Stimulated activated CD4-positive, alpha-beta T cell treated with anti-CD3 and anti-CD28 coated beads, TNF-alpha, amount 100 ng/mL, for 48 hours (primary cell): Measurements from ENCODE around the gene MCM9.
A peak's percentile ranks its signal among the peaks of the same experiment; 100 is the strongest.

Experiments
- DNase-seq, 3 donors: peaks; one replicate each; pipeline ENCODE4 v3.0.0-alpha.2; 2020; ENCODE audit warnings: low read depth in 3 of 3

Gene MCM9

GRCh38 chr6:118864341-118865099, 70.4 kb downstream of the MCM9 start:
- DNase-seq: no peak

GRCh38 chr6:118862443-118862842, 72.5 kb downstream of the MCM9 start:
- DNase-seq: no peak

GRCh38 chr6:118860880-118861279, 74.1 kb downstream of the MCM9 start:
- DNase-seq: no peak

GRCh38 chr6:118860363-118860762, 74.6 kb downstream of the MCM9 start:
- DNase-seq: no peak

GRCh38 chr6:118859517-118860064, 75.4 kb downstream of the MCM9 start:
- DNase-seq: no peak

GRCh38 chr6:118856301-118856700, 78.7 kb downstream of the MCM9 start:
- DNase-seq: no peak

- no peak for DNase-seq
Measured at GRCh38 chr6:118853408-118853807, 81.6 kb downstream of the MCM9 start.

GRCh38 chr6:118844915-118845314, 90.0 kb downstream of the MCM9 start:
- no peak for DNase-seq

GRCh38 chr6:118843685-118844390, 91.1 kb downstream of the MCM9 start:
- DNase-seq: no peak

- no peak for DNase-seq
Measured at GRCh38 chr6:118830691-118831090, 104.3 kb downstream of the MCM9 start.

- no peak for DNase-seq
Measured at GRCh38 chr6:118829817-118830478, 105.0 kb downstream of the MCM9 start.

- no peak for DNase-seq
Measured at GRCh38 chr6:118826096-118826495, 108.9 kb downstream of the MCM9 start.

GRCh38 chr6:118825661-118826060, 109.3 kb downstream of the MCM9 start:
- DNase-seq: no peak

- no peak for DNase-seq
Measured at GRCh38 chr6:118815495-118815894, 119.5 kb downstream of the MCM9 start.

- DNase-seq: peak in 1 of 3 donors; percentile 41
Measured at GRCh38 chr6:118813775-118814174, 121.2 kb downstream of the MCM9 start.

GRCh38 chr6:118812970-118813369, 122.0 kb downstream of the MCM9 start:
- DNase-seq: no peak

GRCh38 chr6:118810420-118811027, 124.4 kb downstream of the MCM9 start:
- peak; percentile 32 to 43 (median 37) for DNase-seq

GRCh38 chr6:118808793-118809638, 125.9 kb downstream of the MCM9 start:
- no peak for DNase-seq

GRCh38 chr6:118804091-118804490, 130.9 kb downstream of the MCM9 start:
- DNase-seq: no peak

- DNase-seq: no peak
Measured at GRCh38 chr6:118801257-118801656, 133.7 kb downstream of the MCM9 start.
